GM23338 (cell line): Measurements from ENCODE around the gene TXNDC12. TPM values are rescaled to one million over a fixed set of nuclear protein-coding genes. Genes with fewer than 3 reads are reported as not detected.

ENCODE experiments used
- ATAC-seq: fragments of 200-7000 bp; cut with Tn5 transposase; 3 replicates; pipeline ENCODE4 v1.9.1; 2020
- DNase-seq: peaks from one replicate; pipeline ENCODE4 v3.0.0-alpha.2; 2015; ENCODE audit warnings: low spot score
- H2AFZ ChIP-seq: fragments of 200-600 bp; sonication (generic); 2 replicates; pipeline ENCODE4 v1.8.0; 2016; ENCODE audit warnings: antibody characterized with exemption, mild to moderate bottlenecking, moderate library complexity
- H3F3A ChIP-seq: fragments of 200-600 bp; sonication (generic); replicated peaks from 2 replicates; pipeline ENCODE4 v1.8.0; 2017; ENCODE audit warnings: antibody characterized with exemption, mixed run types, low read depth
- H3K27ac ChIP-seq: fragments of 200-600 bp; sonication (generic); 2 replicates; pipeline ENCODE4 v1.6.1; 2016; ENCODE audit warnings: low read depth
- H3K27me3 ChIP-seq: fragments of 200-600 bp; sonication (generic); 2 replicates; pipeline ENCODE4 v1.8.0; 2016; ENCODE audit warnings: mild to moderate bottlenecking, mixed run types, moderate library complexity; ENCODE audit not compliant: insufficient read depth
- H3K36me3 ChIP-seq: fragments of 200-600 bp; sonication (generic); 2 replicates; pipeline ENCODE4 v1.8.0; 2016; ENCODE audit warnings: mild to moderate bottlenecking; ENCODE audit not compliant: insufficient read depth
- H3K4me1 ChIP-seq: fragments of 200-600 bp; sonication (generic); 2 replicates; pipeline ENCODE4 v1.8.0; 2016; ENCODE audit warnings: mild to moderate bottlenecking, moderate library complexity; ENCODE audit not compliant: insufficient read depth
- H3K4me2 ChIP-seq: fragments of 200-600 bp; sonication (generic); 2 replicates; pipeline ENCODE4 v1.7.1; 2017; ENCODE audit warnings: mixed run types
- H3K4me3 ChIP-seq: fragments of 200-600 bp; sonication (generic); 2 replicates; pipeline ENCODE4 v1.6.1; 2016; ENCODE audit warnings: mixed run types
- H3K79me2 ChIP-seq: fragments of 200-600 bp; sonication (generic); replicated peaks from 2 replicates; pipeline ENCODE4 v1.8.0; 2017; ENCODE audit warnings: mild to moderate bottlenecking; ENCODE audit not compliant: insufficient read depth
- H3K9me2 ChIP-seq: fragments of 200-600 bp; sonication (generic); 2 replicates; pipeline ENCODE4 v1.8.0; 2017; ENCODE audit not compliant: insufficient read depth
- H4K20me1 ChIP-seq: fragments of 200-600 bp; sonication (generic); replicated peaks from 2 replicates; pipeline ENCODE4 v1.8.0; 2017; ENCODE audit warnings: mild to moderate bottlenecking; ENCODE audit not compliant: insufficient read depth
- H3K27ac Mint-ChIP-seq: 2 replicates; pipeline ENCODE4 v1.8.0; 2020; ENCODE audit warnings: inconsistent platforms, mild to moderate bottlenecking, moderate library complexity, mixed read lengths
- H3K27me3 Mint-ChIP-seq: 3 replicates; pipeline ENCODE4 v1.8.0; 2022; ENCODE audit warnings: low read depth, mild to moderate bottlenecking, moderate library complexity, mixed read lengths, inconsistent platforms; ENCODE audit not compliant: insufficient read depth, poor library complexity
- H3K36me3 Mint-ChIP-seq: 3 replicates; pipeline ENCODE4 v1.8.0; 2021; ENCODE audit warnings: low read depth, mild to moderate bottlenecking, inconsistent platforms, moderate library complexity, mixed read lengths
- H3K4me1 Mint-ChIP-seq: 3 replicates; pipeline ENCODE4 v1.8.0; 2020; ENCODE audit warnings: mild to moderate bottlenecking, inconsistent platforms, mixed read lengths
- H3K4me3 Mint-ChIP-seq: 3 replicates; pipeline ENCODE4 v1.8.0; 2021; ENCODE audit warnings: moderate library complexity, mild to moderate bottlenecking, inconsistent platforms, mixed read lengths
- H3K9me3 Mint-ChIP-seq: 3 replicates; pipeline ENCODE4 v1.8.0; 2020; ENCODE audit warnings: moderate library complexity, mild to moderate bottlenecking, inconsistent platforms, mixed read lengths
- CREB1 ChIP-seq: fragments of 250-450 bp; sonication (Bioruptor Pico); IDR thresholded peaks from 2 replicates; pipeline ENCODE4 v1.5.0; 2020; ENCODE audit warnings: low read depth, mild to moderate bottlenecking, moderate library complexity
- EZH2 ChIP-seq: fragments of 200-600 bp; sonication (generic); IDR thresholded peaks from one replicate; pipeline ENCODE4 v1.8.0; 2017; ENCODE audit warnings: antibody characterized with exemption, mild to moderate bottlenecking, low read depth; ENCODE audit not compliant: unreplicated experiment
- EZH2phosphoT487 ChIP-seq: fragments of 200-600 bp; sonication (generic); IDR thresholded peaks from one replicate; pipeline ENCODE4 v1.8.1; 2018; ENCODE audit warnings: antibody characterized with exemption; ENCODE audit not compliant: unreplicated experiment
- JUNB ChIP-seq: IDR thresholded peaks from one replicate; pipeline ENCODE4 v1.6.1; 2016; ENCODE audit warnings: antibody characterized with exemption; ENCODE audit not compliant: unreplicated experiment
- NANOG ChIP-seq: IDR thresholded peaks from 2 replicates; pipeline ENCODE4 v1.6.1; 2016; ENCODE audit warnings: antibody characterized with exemption, borderline replicate concordance
- POLR2AphosphoS5 ChIP-seq: IDR thresholded peaks from 2 replicates; pipeline ENCODE4 v1.6.1; 2016; ENCODE audit warnings: antibody characterized with exemption, low read depth
- STAT1 ChIP-seq: IDR thresholded peaks from one replicate; pipeline ENCODE4 v1.6.1; 2016; ENCODE audit warnings: antibody characterized with exemption; ENCODE audit not compliant: unreplicated experiment
- ZNF114 ChIP-seq: fragments of 250-450 bp; sonication (Bioruptor Pico); IDR thresholded peaks from 2 replicates; pipeline ENCODE4 v1.5.0; 2020; ENCODE audit warnings: mild to moderate bottlenecking, moderate library complexity
- ZNF331 ChIP-seq: fragments of 250-450 bp; sonication (Bioruptor Pico); IDR thresholded peaks from 2 replicates; pipeline ENCODE4 v1.5.0; 2020; ENCODE audit warnings: low read depth, mild to moderate bottlenecking, moderate library complexity
- polyA plus RNA-seq: library from polyadenylated mRNA; unstranded; fragments of >200 nt; fragmentation: Nextera tagmentation; extraction: Ambion mirVana; gene quantifications from 2 replicates; pipeline ENCODE4 v1.2.1, GENCODE V29; 2016
- total RNA-seq: library from RNA; depleted of rRNA; stranded (reverse); fragments of >200 nt; shearing (Covaris generic); gene quantifications from 2 replicates; pipeline ENCODE4 v1.2.3, GENCODE V29; 2014
- TF ChIP-seq, protein P1 (sequence below): IDR thresholded peaks from 2 replicates; pipeline ENCODE4 v1.6.1; 2016; ENCODE audit warnings: antibody characterized with exemption
- TF ChIP-seq, protein P2 (sequence below): fragments of 250-450 bp; sonication (Bioruptor Pico); IDR thresholded peaks from 2 replicates; pipeline ENCODE4 v1.5.0; 2020; ENCODE audit warnings: mild to moderate bottlenecking, moderate library complexity
- TF ChIP-seq, protein P3 (sequence below), 2 experiments: fragments of 200-600 bp in 1 of 2; sonication (generic) in 1 of 2; conservative IDR thresholded peaks; 2 replicates each; pipeline versions ENCODE4 v1.5.1 to v1.6.1; 2016 to 2017; ENCODE audit warnings: antibody characterized with exemption in 2 of 2, low read depth in 2 of 2, mild to moderate bottlenecking in 2 of 2, moderate library complexity in 1 of 2
- TF ChIP-seq, protein P4 (sequence below): IDR thresholded peaks from one replicate; pipeline ENCODE4 v1.6.1; 2018; ENCODE audit warnings: antibody characterized with exemption; ENCODE audit not compliant: unreplicated experiment

TXNDC12 gene
- total and polyA plus RNA-seq, 2 experiments from 2014 or later = 68.9 to 88.2 TPM

DNA sequence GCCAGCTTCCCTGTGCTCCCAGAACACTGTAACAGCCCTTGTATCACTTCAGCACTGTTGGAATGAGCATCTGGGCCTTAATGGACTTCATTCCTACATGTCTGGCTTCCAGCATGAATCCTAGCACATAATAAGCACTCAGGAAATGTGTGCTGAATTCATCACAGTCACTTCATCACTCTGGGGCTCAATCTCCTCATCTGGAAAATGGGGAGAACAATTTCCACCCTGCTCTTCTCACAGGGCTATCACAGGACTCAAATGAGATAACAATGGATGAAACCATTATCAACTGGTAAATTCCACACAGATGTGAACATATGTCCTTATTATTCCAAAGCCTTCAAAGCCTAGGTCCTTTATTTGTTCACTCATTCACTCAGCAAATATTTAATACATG is 76.9 kb downstream of the TXNDC12 start:
- Mint-ChIP-seq H3K27ac (no peak overlapping the region), H3K9me3 (no peaks in the 10 kb centered on the region), H3K4me1 (no peaks in the 10 kb centered on the region), H3K27me3 (no peaks in the 10 kb centered on the region), H3K36me3 (peaks cover 33% of the 10 kb centered on the region), H3K4me3 (no peak overlapping the region)
- Histone ChIP-seq H3K36me3 (peaks cover 10% of the 10 kb centered on the region), H4K20me1 (peaks cover 8% of the 10 kb centered on the region; the same call in 1 of the 2 replicates), H3K9me2 (no peaks in the 10 kb centered on the region), H2AFZ (no peak overlapping the region), H3K27me3 (no peaks in the 10 kb centered on the region), H3K27ac (no peak overlapping the region), H3K79me2 (peaks cover 28% of the 10 kb centered on the region), H3F3A (no peaks in the 10 kb centered on the region), H3K4me1 (no peaks in the 10 kb centered on the region), H3K4me2 (no peak overlapping the region), H3K4me3 (no peak overlapping the region)
- DNase-seq (no peak), ATAC-seq (no peak)
- no peak for TF ChIP-seq POLR2AphosphoS5
- TF ChIP-seq EZH2 = no peak
- TF ChIP-seq ZNF114 (CRISPR knock-in tag) = no peak
- no peak for TF ChIP-seq ZNF331 (CRISPR knock-in tag)
- TF ChIP-seq NANOG = no peak
- TF ChIP-seq EZH2phosphoT487 = no peak
- TF ChIP-seq STAT1 = no peak
- TF ChIP-seq, protein P1, sequence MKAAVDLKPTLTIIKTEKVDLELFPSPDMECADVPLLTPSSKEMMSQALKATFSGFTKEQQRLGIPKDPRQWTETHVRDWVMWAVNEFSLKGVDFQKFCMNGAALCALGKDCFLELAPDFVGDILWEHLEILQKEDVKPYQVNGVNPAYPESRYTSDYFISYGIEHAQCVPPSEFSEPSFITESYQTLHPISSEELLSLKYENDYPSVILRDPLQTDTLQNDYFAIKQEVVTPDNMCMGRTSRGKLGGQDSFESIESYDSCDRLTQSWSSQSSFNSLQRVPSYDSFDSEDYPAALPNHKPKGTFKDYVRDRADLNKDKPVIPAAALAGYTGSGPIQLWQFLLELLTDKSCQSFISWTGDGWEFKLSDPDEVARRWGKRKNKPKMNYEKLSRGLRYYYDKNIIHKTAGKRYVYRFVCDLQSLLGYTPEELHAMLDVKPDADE = no peak
- TF ChIP-seq, protein P2, sequence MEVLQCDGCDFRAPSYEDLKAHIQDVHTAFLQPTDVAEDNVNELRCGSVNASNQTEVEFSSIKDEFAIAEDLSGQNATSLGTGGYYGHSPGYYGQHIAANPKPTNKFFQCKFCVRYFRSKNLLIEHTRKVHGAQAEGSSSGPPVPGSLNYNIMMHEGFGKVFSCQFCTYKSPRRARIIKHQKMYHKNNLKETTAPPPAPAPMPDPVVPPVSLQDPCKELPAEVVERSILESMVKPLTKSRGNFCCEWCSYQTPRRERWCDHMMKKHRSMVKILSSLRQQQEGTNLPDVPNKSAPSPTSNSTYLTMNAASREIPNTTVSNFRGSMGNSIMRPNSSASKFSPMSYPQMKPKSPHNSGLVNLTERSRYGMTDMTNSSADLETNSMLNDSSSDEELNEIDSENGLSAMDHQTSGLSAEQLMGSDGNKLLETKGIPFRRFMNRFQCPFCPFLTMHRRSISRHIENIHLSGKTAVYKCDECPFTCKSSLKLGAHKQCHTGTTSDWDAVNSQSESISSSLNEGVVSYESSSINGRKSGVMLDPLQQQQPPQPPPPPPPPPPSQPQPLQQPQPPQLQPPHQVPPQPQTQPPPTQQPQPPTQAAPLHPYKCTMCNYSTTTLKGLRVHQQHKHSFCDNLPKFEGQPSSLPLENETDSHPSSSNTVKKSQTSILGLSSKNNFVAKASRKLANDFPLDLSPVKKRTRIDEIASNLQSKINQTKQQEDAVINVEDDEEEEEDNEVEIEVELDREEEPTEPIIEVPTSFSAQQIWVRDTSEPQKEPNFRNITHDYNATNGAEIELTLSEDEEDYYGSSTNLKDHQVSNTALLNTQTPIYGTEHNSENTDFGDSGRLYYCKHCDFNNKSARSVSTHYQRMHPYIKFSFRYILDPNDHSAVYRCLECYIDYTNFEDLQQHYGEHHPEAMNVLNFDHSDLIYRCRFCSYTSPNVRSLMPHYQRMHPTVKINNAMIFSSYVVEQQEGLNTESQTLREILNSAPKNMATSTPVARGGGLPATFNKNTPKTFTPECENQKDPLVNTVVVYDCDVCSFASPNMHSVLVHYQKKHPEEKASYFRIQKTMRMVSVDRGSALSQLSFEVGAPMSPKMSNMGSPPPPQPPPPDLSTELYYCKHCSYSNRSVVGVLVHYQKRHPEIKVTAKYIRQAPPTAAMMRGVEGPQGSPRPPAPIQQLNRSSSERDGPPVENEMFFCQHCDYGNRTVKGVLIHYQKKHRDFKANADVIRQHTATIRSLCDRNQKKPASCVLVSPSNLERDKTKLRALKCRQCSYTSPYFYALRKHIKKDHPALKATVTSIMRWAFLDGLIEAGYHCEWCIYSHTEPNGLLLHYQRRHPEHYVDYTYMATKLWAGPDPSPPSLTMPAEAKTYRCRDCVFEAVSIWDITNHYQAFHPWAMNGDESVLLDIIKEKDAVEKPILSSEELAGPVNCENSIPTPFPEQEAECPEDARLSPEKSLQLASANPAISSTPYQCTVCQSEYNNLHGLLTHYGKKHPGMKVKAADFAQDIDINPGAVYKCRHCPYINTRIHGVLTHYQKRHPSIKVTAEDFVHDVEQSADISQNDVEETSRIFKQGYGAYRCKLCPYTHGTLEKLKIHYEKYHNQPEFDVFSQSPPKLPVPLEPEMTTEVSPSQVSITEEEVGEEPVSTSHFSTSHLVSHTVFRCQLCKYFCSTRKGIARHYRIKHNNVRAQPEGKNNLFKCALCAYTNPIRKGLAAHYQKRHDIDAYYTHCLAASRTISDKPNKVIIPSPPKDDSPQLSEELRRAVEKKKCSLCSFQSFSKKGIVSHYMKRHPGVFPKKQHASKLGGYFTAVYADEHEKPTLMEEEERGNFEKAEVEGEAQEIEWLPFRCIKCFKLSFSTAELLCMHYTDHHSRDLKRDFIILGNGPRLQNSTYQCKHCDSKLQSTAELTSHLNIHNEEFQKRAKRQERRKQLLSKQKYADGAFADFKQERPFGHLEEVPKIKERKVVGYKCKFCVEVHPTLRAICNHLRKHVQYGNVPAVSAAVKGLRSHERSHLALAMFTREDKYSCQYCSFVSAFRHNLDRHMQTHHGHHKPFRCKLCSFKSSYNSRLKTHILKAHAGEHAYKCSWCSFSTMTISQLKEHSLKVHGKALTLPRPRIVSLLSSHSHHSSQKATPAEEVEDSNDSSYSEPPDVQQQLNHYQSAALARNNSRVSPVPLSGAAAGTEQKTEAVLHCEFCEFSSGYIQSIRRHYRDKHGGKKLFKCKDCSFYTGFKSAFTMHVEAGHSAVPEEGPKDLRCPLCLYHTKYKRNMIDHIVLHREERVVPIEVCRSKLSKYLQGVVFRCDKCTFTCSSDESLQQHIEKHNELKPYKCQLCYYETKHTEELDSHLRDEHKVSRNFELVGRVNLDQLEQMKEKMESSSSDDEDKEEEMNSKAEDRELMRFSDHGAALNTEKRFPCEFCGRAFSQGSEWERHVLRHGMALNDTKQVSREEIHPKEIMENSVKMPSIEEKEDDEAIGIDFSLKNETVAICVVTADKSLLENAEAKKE (CRISPR knock-in tag) = no peak
- TF ChIP-seq, protein P3, sequence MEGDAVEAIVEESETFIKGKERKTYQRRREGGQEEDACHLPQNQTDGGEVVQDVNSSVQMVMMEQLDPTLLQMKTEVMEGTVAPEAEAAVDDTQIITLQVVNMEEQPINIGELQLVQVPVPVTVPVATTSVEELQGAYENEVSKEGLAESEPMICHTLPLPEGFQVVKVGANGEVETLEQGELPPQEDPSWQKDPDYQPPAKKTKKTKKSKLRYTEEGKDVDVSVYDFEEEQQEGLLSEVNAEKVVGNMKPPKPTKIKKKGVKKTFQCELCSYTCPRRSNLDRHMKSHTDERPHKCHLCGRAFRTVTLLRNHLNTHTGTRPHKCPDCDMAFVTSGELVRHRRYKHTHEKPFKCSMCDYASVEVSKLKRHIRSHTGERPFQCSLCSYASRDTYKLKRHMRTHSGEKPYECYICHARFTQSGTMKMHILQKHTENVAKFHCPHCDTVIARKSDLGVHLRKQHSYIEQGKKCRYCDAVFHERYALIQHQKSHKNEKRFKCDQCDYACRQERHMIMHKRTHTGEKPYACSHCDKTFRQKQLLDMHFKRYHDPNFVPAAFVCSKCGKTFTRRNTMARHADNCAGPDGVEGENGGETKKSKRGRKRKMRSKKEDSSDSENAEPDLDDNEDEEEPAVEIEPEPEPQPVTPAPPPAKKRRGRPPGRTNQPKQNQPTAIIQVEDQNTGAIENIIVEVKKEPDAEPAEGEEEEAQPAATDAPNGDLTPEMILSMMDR (conservative IDR thresholded peaks at IDR 0.05; ENCODE audit: low read depth in 2 of 2) = no peak
- TF ChIP-seq, protein P4, sequence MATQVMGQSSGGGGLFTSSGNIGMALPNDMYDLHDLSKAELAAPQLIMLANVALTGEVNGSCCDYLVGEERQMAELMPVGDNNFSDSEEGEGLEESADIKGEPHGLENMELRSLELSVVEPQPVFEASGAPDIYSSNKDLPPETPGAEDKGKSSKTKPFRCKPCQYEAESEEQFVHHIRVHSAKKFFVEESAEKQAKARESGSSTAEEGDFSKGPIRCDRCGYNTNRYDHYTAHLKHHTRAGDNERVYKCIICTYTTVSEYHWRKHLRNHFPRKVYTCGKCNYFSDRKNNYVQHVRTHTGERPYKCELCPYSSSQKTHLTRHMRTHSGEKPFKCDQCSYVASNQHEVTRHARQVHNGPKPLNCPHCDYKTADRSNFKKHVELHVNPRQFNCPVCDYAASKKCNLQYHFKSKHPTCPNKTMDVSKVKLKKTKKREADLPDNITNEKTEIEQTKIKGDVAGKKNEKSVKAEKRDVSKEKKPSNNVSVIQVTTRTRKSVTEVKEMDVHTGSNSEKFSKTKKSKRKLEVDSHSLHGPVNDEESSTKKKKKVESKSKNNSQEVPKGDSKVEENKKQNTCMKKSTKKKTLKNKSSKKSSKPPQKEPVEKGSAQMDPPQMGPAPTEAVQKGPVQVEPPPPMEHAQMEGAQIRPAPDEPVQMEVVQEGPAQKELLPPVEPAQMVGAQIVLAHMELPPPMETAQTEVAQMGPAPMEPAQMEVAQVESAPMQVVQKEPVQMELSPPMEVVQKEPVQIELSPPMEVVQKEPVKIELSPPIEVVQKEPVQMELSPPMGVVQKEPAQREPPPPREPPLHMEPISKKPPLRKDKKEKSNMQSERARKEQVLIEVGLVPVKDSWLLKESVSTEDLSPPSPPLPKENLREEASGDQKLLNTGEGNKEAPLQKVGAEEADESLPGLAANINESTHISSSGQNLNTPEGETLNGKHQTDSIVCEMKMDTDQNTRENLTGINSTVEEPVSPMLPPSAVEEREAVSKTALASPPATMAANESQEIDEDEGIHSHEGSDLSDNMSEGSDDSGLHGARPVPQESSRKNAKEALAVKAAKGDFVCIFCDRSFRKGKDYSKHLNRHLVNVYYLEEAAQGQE = no peak
- TF ChIP-seq JUNB = no peak
- no peak for TF ChIP-seq CREB1
